ENCODE measurements around the gene LRP1-AS.

LRP1-AS gene

DNA sequence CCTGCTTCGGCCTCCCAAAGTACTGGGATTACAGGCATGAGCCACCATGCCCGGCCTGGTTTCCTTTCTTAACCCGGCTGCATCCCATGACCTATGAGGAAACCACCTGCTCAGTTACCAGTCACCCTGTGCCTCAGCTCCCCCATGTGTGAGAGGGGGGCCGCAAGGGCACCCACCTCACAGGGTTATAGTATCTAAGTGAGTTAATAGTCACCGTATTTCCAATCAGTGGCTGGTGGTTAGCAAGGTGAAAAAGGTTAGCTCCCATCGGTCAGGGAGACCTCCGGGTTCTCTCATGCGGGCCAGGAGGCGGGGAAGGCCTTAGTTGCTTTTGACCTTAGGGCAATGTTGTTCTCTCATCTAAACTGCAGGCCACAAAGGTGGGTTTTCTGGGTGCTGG is 12.5 kb downstream of the LRP1-AS start:
- Histone ChIP-seq H3K4me2 (no peak overlapping the region), H4K20me1 (ENCODE audit: insufficient read depth) (no peaks in the 10 kb centered on the region), H2AFZ (ENCODE audit: low read depth) (no peak overlapping the region)

GRCh38 chr12:57133916-57134315 is 13.5 kb downstream of the LRP1-AS start:
- H4K20me1 ChIP-seq (ENCODE audit: insufficient read depth): no peaks in the 10 kb centered on the region
- no peak overlapping the region for H2AFZ ChIP-seq (ENCODE audit: low read depth)
- H3K36me3 ChIP-seq (ENCODE audit: insufficient read depth): no peaks in the 10 kb centered on the region
- H3K79me2 ChIP-seq (ENCODE audit: insufficient read depth, low read depth): no peaks in the 10 kb centered on the region
- H3K4me2 ChIP-seq: no peak overlapping the region
- no peak for TF ChIP-seq CTCF (conservative IDR thresholded peaks at IDR 0.05; ENCODE audit: low read depth, low read length)
- peaks cover 5% of the 10 kb centered on the region for H3K4me1 ChIP-seq (ENCODE audit: low read depth, poor library complexity, severe bottlenecking)
- H3K27ac ChIP-seq: no peak overlapping the region
- H3K4me3 ChIP-seq (IDR thresholded peaks at IDR 0.05; ENCODE audit: insufficient read depth, low read depth, low read length): no peak overlapping the region
- H3K27me3 ChIP-seq (ENCODE audit: insufficient read depth, low read depth): peaks cover 44% of the 10 kb centered on the region
- no peak overlapping the region for H3K9ac ChIP-seq

More for the DNA sequence above, 12.5 kb downstream of the LRP1-AS start:
- Histone ChIP-seq H3K27ac (no peak overlapping the region), H3K36me3 (ENCODE audit: insufficient read depth) (no peaks in the 10 kb centered on the region), H3K79me2 (ENCODE audit: insufficient read depth, low read depth) (no peaks in the 10 kb centered on the region), H3K9ac (no peak overlapping the region), H3K4me3 (IDR thresholded peaks at IDR 0.05; ENCODE audit: insufficient read depth, low read depth, low read length) (no peak overlapping the region), H3K4me1 (ENCODE audit: low read depth, poor library complexity, severe bottlenecking) (peaks cover 4% of the 10 kb centered on the region), H3K27me3 (ENCODE audit: insufficient read depth, low read depth) (peaks cover 38% of the 10 kb centered on the region)
- TF ChIP-seq CTCF (conservative IDR thresholded peaks at IDR 0.05; ENCODE audit: low read depth, low read length): no peak

GRCh38 chr12:57133013-57133569 is 14.3 kb downstream of the LRP1-AS start:
- Histone ChIP-seq H3K9ac (no peak overlapping the region), H3K4me1 (ENCODE audit: low read depth, poor library complexity, severe bottlenecking) (peaks cover 9% of the 10 kb centered on the region)

DNA sequence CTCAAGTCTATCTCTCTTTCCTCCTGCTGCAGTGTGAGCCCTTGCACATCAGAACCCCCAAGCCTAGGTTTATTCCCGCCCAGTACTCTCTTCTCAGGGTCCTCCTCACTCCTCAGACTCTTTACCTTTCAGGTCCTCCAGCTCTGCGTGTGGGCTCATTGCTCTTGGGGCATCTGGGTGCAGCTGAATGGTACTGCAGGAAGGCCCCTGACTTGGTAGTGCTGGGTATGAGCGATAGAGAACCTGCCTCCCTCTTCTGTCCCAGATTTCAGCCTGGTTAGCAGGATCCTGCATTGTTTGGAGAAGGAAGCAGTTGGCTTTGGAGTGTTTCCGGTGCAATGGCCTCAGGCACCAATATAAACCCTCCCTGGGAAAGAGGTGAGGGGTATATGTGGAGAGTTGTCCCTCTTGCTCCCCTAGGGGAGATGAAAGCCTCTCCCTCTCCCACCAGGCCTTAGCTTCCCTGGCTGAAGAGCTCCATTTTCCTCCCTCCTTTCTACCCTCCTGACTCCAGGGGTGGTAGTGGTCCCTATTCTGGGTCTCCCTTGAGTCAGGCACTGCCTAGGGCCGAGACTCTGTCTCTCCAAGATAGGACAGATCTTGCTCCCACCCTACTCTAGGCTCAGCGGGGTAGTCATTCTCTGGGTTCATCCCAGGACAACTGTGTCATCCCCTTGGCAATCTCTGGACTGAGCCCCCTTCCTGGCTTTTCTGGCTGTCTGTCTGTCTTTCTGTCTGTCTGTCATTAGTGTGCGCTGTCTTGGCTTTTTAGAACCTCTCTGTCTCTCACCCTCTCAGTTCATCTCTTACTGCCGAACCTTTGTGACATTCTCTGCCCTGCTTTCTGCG is 15.3 kb downstream of the LRP1-AS start:
- Histone ChIP-seq H3K27ac (no peak overlapping the region), H3K79me2 (ENCODE audit: insufficient read depth, low read depth) (no peaks in the 10 kb centered on the region)

More at GRCh38 chr12:57133013-57133569, 14.3 kb downstream of the LRP1-AS start:
- H2AFZ ChIP-seq (ENCODE audit: low read depth): no peak overlapping the region
- H3K4me3 ChIP-seq (IDR thresholded peaks at IDR 0.05; ENCODE audit: insufficient read depth, low read depth, low read length): no peak overlapping the region
- H3K79me2 ChIP-seq (ENCODE audit: insufficient read depth, low read depth): no peaks in the 10 kb centered on the region
- no peak overlapping the region for H3K27ac ChIP-seq
- no peaks in the 10 kb centered on the region for H4K20me1 ChIP-seq (ENCODE audit: insufficient read depth)
- H3K36me3 ChIP-seq (ENCODE audit: insufficient read depth): no peaks in the 10 kb centered on the region
- H3K27me3 ChIP-seq (ENCODE audit: insufficient read depth, low read depth): peaks cover 44% of the 10 kb centered on the region
- no peak overlapping the region for H3K4me2 ChIP-seq
- no peak for TF ChIP-seq CTCF (conservative IDR thresholded peaks at IDR 0.05; ENCODE audit: low read depth, low read length)

More for the DNA sequence above, 15.3 kb downstream of the LRP1-AS start:
- Histone ChIP-seq H2AFZ (ENCODE audit: low read depth) (no peak overlapping the region), H3K4me3 (IDR thresholded peaks at IDR 0.05; ENCODE audit: insufficient read depth, low read depth, low read length) (no peak overlapping the region), H3K27me3 (ENCODE audit: insufficient read depth, low read depth) (peaks cover 46% of the 10 kb centered on the region), H3K4me1 (ENCODE audit: low read depth, poor library complexity, severe bottlenecking) (peaks cover 11% of the 10 kb centered on the region), H3K9ac (no peak overlapping the region), H4K20me1 (ENCODE audit: insufficient read depth) (no peaks in the 10 kb centered on the region), H3K4me2 (no peak overlapping the region), H3K36me3 (ENCODE audit: insufficient read depth) (no peaks in the 10 kb centered on the region)
- TF ChIP-seq CTCF (conservative IDR thresholded peaks at IDR 0.05; ENCODE audit: low read depth, low read length): no peak

Data from KMS-11 (cell line).